NCI-H1105 treated with DMSO at 0.1 percent for 48 hours (cell line): ENCODE results near the gene SYAP1.
A peak's percentile ranks its signal among the peaks of the same experiment; 100 is the strongest.
"Not testable (repeated sequence)": the region's sequence is repeated elsewhere in the genome, so short reads cannot be mapped to it uniquely, and the experiment has no call there.

Experiments used
- DNase-seq: peaks from one replicate; lab custom pipeline; 2025; lab: John Stamatoyannopoulos, UW

SYAP1 gene

GRCh38 chrX:16719334-16720084, at the start of gene SYAP1:
TSS of gene SYAP1 (plus strand) at chrX:16719612. CDS start at chrX:16719725, 113 bp downstream.
- peak; percentile 92 for DNase-seq

GRCh38 chrX:16671005-16671404, 48.4 kb upstream of the SYAP1 start:
- peak; percentile 23 for DNase-seq

GRCh38 chrX:16678689-16679088, 40.7 kb upstream of the SYAP1 start:
- no peak for DNase-seq

GRCh38 chrX:16683007-16683664, 36.3 kb upstream of the SYAP1 start:
- no peak for DNase-seq

- no peak for DNase-seq
These were observed 31.9 kb upstream of the SYAP1 start for GRCh38 chrX:16687514-16687913.

- no peak for DNase-seq
These were observed 24.2 kb upstream of the SYAP1 start for GRCh38 chrX:16695079-16695676.

GRCh38 chrX:16696956-16697355, 22.5 kb upstream of the SYAP1 start:
- DNase-seq, result no peak

- no peak for DNase-seq
These were observed 20.0 kb upstream of the SYAP1 start for GRCh38 chrX:16699389-16699788.

- DNase-seq, result no peak
These were observed 18.7 kb upstream of the SYAP1 start for GRCh38 chrX:16700734-16701133.

- no peak for DNase-seq
These were observed 16.5 kb upstream of the SYAP1 start for GRCh38 chrX:16702700-16703599.

GRCh38 chrX:16705370-16705769, 14.0 kb upstream of the SYAP1 start:
- DNase-seq, result no peak

GRCh38 chrX:16708016-16708415, 11.4 kb upstream of the SYAP1 start:
- no peak for DNase-seq

GRCh38 chrX:16711219-16711811, 8.1 kb upstream of the SYAP1 start:
- DNase-seq, result no peak

- DNase-seq, result peak; percentile 5
These were observed 7.4 kb upstream of the SYAP1 start for GRCh38 chrX:16711893-16712547.

GRCh38 chrX:16712548-16713155, 6.8 kb upstream of the SYAP1 start, which contains the start of gene CTPS2:
TSS of gene CTPS2 (minus strand) at chrX:16712669. CDS start at chrX:16702902, 9,767 bp downstream.
- DNase-seq, result peak; percentile 29

GRCh38 chrX:16714504-16714903, 4.9 kb upstream of the SYAP1 start:
- no peak for DNase-seq

- not testable (repeated sequence) for DNase-seq
These were observed 3.8 kb upstream of the SYAP1 start for GRCh38 chrX:16715638-16716037.

- DNase-seq, result not testable (repeated sequence)
These were observed 3.0 kb upstream of the SYAP1 start for GRCh38 chrX:16716451-16716850.

GRCh38 chrX:16718824-16719333, 533 bp upstream of the SYAP1 start:
- DNase-seq, result no peak

GRCh38 chrX:16722481-16722880, 3.1 kb downstream of the SYAP1 start:
- DNase-seq, result no peak
